ENCODE results near the gene PATL2. TPM values are rescaled to one million over a fixed set of nuclear protein-coding genes. Genes with fewer than 3 reads are reported as not detected.

The PATL2 gene
- total RNA-seq = 0.62 and 0.77 TPM in 2 replicates

GRCh38 chr15:44711096-44711742, at the start of gene PATL2, which contains the start of gene B2M:
Gene PATL2, minus strand, starts transcription at chr15:44711323. Its CDS starts 34,833 bp downstream, at chr15:44676490.
Gene B2M, plus strand, starts transcription at chr15:44711517. Its CDS starts 30 bp downstream, at chr15:44711547.

GRCh38 chr15:44736181-44736765, 25.1 kb upstream of the PATL2 start, which contains the start of gene TRIM69:
Gene TRIM69, plus strand, starts transcription at chr15:44736528. Its CDS starts 177 bp downstream, at chr15:44736705.

GRCh38 chr15:44663410-44664308, 47.5 kb downstream of the PATL2 start, which contains the start of gene SPG11:
Gene SPG11, minus strand, starts transcription at chr15:44663662. Its CDS starts 15 bp downstream, at chr15:44663647.

Other genes starting within 250 kb of the PATL2 start
- gene EIF3J, start 174.2 kb downstream of the PATL2 start, total RNA-seq = 32.5 and 42.7 TPM in 2 replicates
- gene SPG11, start 47.7 kb downstream of the PATL2 start, total RNA-seq = 79.7 and 106 TPM in 2 replicates
- 1,737 and 2,006 TPM in 2 replicates for gene B2M, start 194 bp upstream of the PATL2 start, total RNA-seq
- gene TRIM69, start 25.2 kb upstream of the PATL2 start, total RNA-seq = 12.4 and 15.1 TPM in 2 replicates
- gene TERB2, start 245.4 kb upstream of the PATL2 start, total RNA-seq = not detected in 2 replicates